ENCODE data around the gene ECE1.

Gene ECE1

DNA sequence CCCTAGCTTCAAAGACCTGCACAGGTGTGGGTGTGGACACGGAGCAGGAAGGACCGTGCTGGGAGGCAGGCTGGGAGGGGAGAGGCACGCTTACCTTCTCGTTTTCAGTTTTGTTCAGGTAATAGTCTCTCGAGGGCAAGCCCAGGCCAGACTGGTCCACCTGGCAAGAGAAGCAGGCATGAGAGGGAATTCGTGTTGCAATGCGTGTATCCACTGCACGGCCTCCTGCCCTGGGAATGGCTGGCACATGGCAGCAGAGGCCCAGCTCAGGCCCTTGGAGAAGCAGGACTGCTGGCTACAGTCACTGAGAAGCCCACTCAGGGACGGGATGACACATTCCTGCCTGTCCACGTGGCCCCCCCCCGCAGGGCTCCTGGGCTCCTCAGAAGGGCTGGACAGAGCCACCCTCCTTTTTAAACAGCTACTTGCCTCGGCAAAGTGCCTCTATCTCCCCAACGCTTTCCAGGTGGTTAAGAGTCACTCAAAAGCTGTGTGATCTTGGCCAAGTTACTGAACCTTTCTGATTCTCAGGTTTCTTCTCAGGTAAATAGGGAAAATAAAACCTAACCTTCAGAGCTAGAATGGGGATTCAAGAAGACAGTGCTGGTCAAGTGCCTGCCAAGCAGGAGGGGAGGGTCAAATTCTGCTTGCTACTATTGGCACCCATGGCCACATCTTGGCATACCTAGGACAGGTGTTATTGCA lies 32.7 kb downstream of the ECE1 start:
- peaks cover 12 to 17% of the 10 kb centered on the region in 2 donors for H3K4me1 ChIP-seq (ENCODE audit: control insufficient read depth in 2 of 2, insufficient read depth in 1 of 2, low read depth in 1 of 2, low read length in 2 of 2)
- H3K27me3 ChIP-seq (ENCODE audit: control insufficient read depth in 3 of 3, insufficient read depth in 3 of 3, low read depth in 1 of 3, low read length in 3 of 3) = no peaks in the 10 kb centered on the region
- peak overlapping the region; percentile 60 for H3K14ac ChIP-seq (ENCODE audit: low read length)
- DNase-seq (ENCODE audit: low spot score) = no peak
- H2AFZ ChIP-seq (ENCODE audit: low read length) = no peak overlapping the region
- H4K8ac ChIP-seq (ENCODE audit: low read depth, low read length) = no peak overlapping the region
- H3K9ac ChIP-seq (ENCODE audit: low read depth, low read length, poor library complexity) = no peak overlapping the region
- no peak overlapping the region for H2BK5ac ChIP-seq (ENCODE audit: low read length)
- H3K4me3 ChIP-seq (ENCODE audit: low read length in 2 of 2) = no peak overlapping the region
- no peak overlapping the region for H2AK5ac ChIP-seq (ENCODE audit: low read depth, low read length)
- no peaks in the 10 kb centered on the region for H3K9me3 ChIP-seq (replicated peaks in 1 of 2; ENCODE audit: control insufficient read depth in 2 of 2, insufficient read depth in 1 of 2, low read depth in 1 of 2, low read length in 2 of 2)
- H3K79me1 ChIP-seq (ENCODE audit: low read depth, low read length) = no peaks in the 10 kb centered on the region
- H3K4ac ChIP-seq (ENCODE audit: low read length) = no peak overlapping the region
- H2BK12ac ChIP-seq (ENCODE audit: low read length) = no peak overlapping the region
- H3K18ac ChIP-seq (ENCODE audit: low read length) = peak overlapping the region; percentile 23
- H2BK120ac ChIP-seq (ENCODE audit: low read depth, low read length) = no peak overlapping the region
- WGBS, 2 donors (ENCODE audit: extremely low coverage in 2 of 2, insufficient read length in 2 of 2, insufficient replicate concordance in 1 of 2) = no CpG with 5 or more reads among the region's 13 CpGs
- peaks cover 3 to 30% of the 10 kb centered on the region in 2 donors for H3K36me3 ChIP-seq (replicated peaks in 1 of 2; ENCODE audit: control insufficient read depth in 2 of 2, insufficient read depth in 2 of 2, low read length in 2 of 2)
- no peak overlapping the region for H3K27ac ChIP-seq (replicated peaks; ENCODE audit: low read length)
- H3K23ac ChIP-seq (ENCODE audit: low read depth, low read length, poor library complexity) = no peak overlapping the region
- H2BK15ac ChIP-seq (ENCODE audit: low read length) = no peak overlapping the region
- H3K4me2 ChIP-seq (ENCODE audit: insufficient read depth, low read length, poor library complexity, severe bottlenecking) = no peak overlapping the region
- no peak overlapping the region for H4K91ac ChIP-seq (ENCODE audit: low read depth, low read length, poor library complexity)

DNA sequence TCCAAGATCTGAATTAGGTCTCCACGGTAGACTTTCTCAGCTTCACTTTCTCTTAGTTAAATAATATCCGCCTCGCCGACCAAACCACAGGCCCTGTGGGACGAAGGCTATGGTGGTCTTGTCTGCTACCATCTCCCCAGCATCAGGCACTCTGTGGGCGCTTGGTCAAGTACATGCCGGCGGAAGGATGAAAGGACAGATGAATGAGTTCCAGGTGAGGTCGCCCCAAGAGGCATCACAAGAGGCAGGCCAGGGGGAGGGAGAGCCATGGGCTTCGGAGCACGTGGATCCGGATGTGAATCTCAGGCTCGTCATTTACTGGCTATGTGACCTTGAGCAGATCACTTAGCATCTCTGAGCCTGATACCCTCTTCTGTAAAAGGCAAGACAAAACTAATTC lies 33.5 kb downstream of the ECE1 start:
- peaks cover 4 to 10% of the 10 kb centered on the region in 2 donors for H3K4me1 ChIP-seq (ENCODE audit: control insufficient read depth in 2 of 2, insufficient read depth in 1 of 2, low read depth in 1 of 2, low read length in 2 of 2)
- no peak overlapping the region for H2BK12ac ChIP-seq (ENCODE audit: low read length)
- H3K9me3 ChIP-seq (replicated peaks in 1 of 2; ENCODE audit: control insufficient read depth in 2 of 2, insufficient read depth in 1 of 2, low read depth in 1 of 2, low read length in 2 of 2) = no peaks in the 10 kb centered on the region
- H2AFZ ChIP-seq (ENCODE audit: low read length) = no peak overlapping the region
- H3K4me3 ChIP-seq (ENCODE audit: low read length in 2 of 2) = no peak overlapping the region
- no peak overlapping the region for H3K27ac ChIP-seq (replicated peaks; ENCODE audit: low read length)
- no peak overlapping the region for H3K18ac ChIP-seq (ENCODE audit: low read length)
- no peak overlapping the region for H3K23ac ChIP-seq (ENCODE audit: low read depth, low read length, poor library complexity)
- DNase-seq (ENCODE audit: low spot score) = no peak
- no peak overlapping the region for H3K14ac ChIP-seq (ENCODE audit: low read length)
- no peak overlapping the region for H3K4me2 ChIP-seq (ENCODE audit: insufficient read depth, low read length, poor library complexity, severe bottlenecking)
- H4K91ac ChIP-seq (ENCODE audit: low read depth, low read length, poor library complexity) = no peak overlapping the region
- H3K79me1 ChIP-seq (ENCODE audit: low read depth, low read length) = no peaks in the 10 kb centered on the region
- no peak overlapping the region for H2BK15ac ChIP-seq (ENCODE audit: low read length)
- WGBS, 2 donors (ENCODE audit: extremely low coverage in 2 of 2, insufficient read length in 2 of 2, insufficient replicate concordance in 1 of 2) = no CpG with 5 or more reads among the region's 13 CpGs
- H3K4ac ChIP-seq (ENCODE audit: low read length) = no peak overlapping the region
- H3K36me3 ChIP-seq (replicated peaks in 1 of 2; ENCODE audit: control insufficient read depth in 2 of 2, insufficient read depth in 2 of 2, low read length in 2 of 2) = peaks cover 3 to 34% of the 10 kb centered on the region in 2 donors
- H2AK5ac ChIP-seq (ENCODE audit: low read depth, low read length) = no peak overlapping the region
- peak overlapping the region; percentile 17 for H3K9ac ChIP-seq (ENCODE audit: low read depth, low read length, poor library complexity)
- no peak overlapping the region for H2BK120ac ChIP-seq (ENCODE audit: low read depth, low read length)
- no peak overlapping the region for H4K8ac ChIP-seq (ENCODE audit: low read depth, low read length)
- no peak overlapping the region for H2BK5ac ChIP-seq (ENCODE audit: low read length)
- no peaks in the 10 kb centered on the region for H3K27me3 ChIP-seq (ENCODE audit: control insufficient read depth in 3 of 3, insufficient read depth in 3 of 3, low read depth in 1 of 3, low read length in 3 of 3)

DNA sequence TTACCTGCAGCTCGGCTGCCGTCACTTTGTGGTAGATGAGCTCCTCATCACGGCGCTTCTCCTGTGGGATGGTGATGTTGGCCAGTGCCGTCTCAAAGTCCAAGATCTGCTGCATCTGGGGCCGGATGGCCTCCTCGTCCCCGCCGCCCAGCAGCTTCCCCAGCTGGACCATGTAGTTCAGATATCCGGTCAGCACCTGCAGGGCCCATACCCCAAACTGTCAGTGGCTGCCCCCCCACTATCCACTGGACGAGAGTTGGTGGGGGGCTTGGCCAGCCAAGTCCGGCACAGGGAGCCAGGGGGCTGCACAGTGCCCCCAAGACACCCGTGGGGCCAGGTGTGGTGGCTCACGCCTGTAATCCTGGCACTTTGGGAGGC lies 34.3 kb downstream of the ECE1 start:
- no peak overlapping the region for H3K4me2 ChIP-seq (ENCODE audit: insufficient read depth, low read length, poor library complexity, severe bottlenecking)
- H2BK120ac ChIP-seq (ENCODE audit: low read depth, low read length) = no peak overlapping the region
- peaks cover 0 to 2% of the 10 kb centered on the region in 2 donors for H3K4me1 ChIP-seq (ENCODE audit: control insufficient read depth in 2 of 2, insufficient read depth in 1 of 2, low read depth in 1 of 2, low read length in 2 of 2)
- no CpG with 5 or more reads among the region's 14 CpGs for WGBS, 2 donors (ENCODE audit: extremely low coverage in 2 of 2, insufficient read length in 2 of 2, insufficient replicate concordance in 1 of 2)
- H4K8ac ChIP-seq (ENCODE audit: low read depth, low read length) = no peak overlapping the region
- H3K9ac ChIP-seq (ENCODE audit: low read depth, low read length, poor library complexity) = no peak overlapping the region
- H2AFZ ChIP-seq (ENCODE audit: low read length) = no peak overlapping the region
- no peak overlapping the region for H2BK15ac ChIP-seq (ENCODE audit: low read length)
- H2AK5ac ChIP-seq (ENCODE audit: low read depth, low read length) = no peak overlapping the region
- no peak overlapping the region for H3K4me3 ChIP-seq (ENCODE audit: low read length in 2 of 2)
- no peaks in the 10 kb centered on the region for H3K79me1 ChIP-seq (ENCODE audit: low read depth, low read length)
- no peak overlapping the region for H3K14ac ChIP-seq (ENCODE audit: low read length)
- no peak overlapping the region for H3K23ac ChIP-seq (ENCODE audit: low read depth, low read length, poor library complexity)
- peaks cover 3 to 39% of the 10 kb centered on the region in 2 donors for H3K36me3 ChIP-seq (replicated peaks in 1 of 2; ENCODE audit: control insufficient read depth in 2 of 2, insufficient read depth in 2 of 2, low read length in 2 of 2)
- no peak overlapping the region for H4K91ac ChIP-seq (ENCODE audit: low read depth, low read length, poor library complexity)
- no peak overlapping the region for H2BK12ac ChIP-seq (ENCODE audit: low read length)
- H2BK5ac ChIP-seq (ENCODE audit: low read length) = no peak overlapping the region
- H3K4ac ChIP-seq (ENCODE audit: low read length) = no peak overlapping the region
- H3K27ac ChIP-seq (replicated peaks; ENCODE audit: low read length) = no peak overlapping the region
- no peak for DNase-seq (ENCODE audit: low spot score)
- no peaks in the 10 kb centered on the region for H3K27me3 ChIP-seq (ENCODE audit: control insufficient read depth in 3 of 3, insufficient read depth in 3 of 3, low read depth in 1 of 3, low read length in 3 of 3)
- no peak overlapping the region for H3K18ac ChIP-seq (ENCODE audit: low read length)
- no peaks in the 10 kb centered on the region for H3K9me3 ChIP-seq (replicated peaks in 1 of 2; ENCODE audit: control insufficient read depth in 2 of 2, insufficient read depth in 1 of 2, low read depth in 1 of 2, low read length in 2 of 2)

DNA sequence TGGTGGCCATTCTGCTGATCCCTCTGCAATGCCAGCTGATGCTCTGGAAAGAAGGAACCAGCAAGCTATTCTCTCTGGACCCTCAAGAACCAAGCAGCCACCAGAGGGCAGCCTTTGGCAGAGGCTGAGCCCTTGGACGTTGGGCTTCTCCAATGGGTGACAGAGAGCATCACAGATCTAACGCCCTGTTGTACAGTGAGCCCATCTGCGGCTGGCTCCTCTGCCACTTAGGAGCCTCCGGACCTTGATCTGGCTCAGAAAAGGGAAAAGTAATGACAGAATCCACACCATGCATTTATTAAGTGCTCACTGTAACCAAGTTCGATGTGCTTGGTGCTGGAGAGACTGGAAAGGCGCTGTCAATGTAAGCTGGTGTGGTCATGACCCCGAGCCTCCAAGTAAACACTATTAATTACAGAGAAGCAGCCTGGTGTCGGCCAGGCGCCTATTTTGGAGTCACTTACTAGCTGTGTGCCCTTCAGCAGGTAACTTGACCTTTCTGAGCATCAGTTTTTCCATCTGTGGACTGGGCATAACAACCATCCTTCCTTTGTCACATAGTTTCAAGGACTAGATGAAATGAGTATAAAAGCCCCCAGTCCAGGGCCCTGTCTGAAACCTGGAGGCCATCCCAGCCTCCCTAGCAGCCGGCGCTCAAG lies 34.9 kb downstream of the ECE1 start:
- H3K4ac ChIP-seq (ENCODE audit: low read length) = no peak overlapping the region

More for the DNA sequence above, 34.9 kb downstream of the ECE1 start:
- no peak overlapping the region for H3K4me3 ChIP-seq (ENCODE audit: low read length in 2 of 2)
- WGBS, 2 donors (ENCODE audit: extremely low coverage in 2 of 2, insufficient read length in 2 of 2, insufficient replicate concordance in 1 of 2) = no CpG with 5 or more reads among the region's 11 CpGs
- H2BK5ac ChIP-seq (ENCODE audit: low read length) = no peak overlapping the region
- no peaks in the 10 kb centered on the region for H3K79me1 ChIP-seq (ENCODE audit: low read depth, low read length)
- H3K27me3 ChIP-seq (ENCODE audit: control insufficient read depth in 3 of 3, insufficient read depth in 3 of 3, low read depth in 1 of 3, low read length in 3 of 3) = no peaks in the 10 kb centered on the region
- H3K18ac ChIP-seq (ENCODE audit: low read length) = no peak overlapping the region
- H3K36me3 ChIP-seq (replicated peaks in 1 of 2; ENCODE audit: control insufficient read depth in 2 of 2, insufficient read depth in 2 of 2, low read length in 2 of 2) = peaks cover 3 to 40% of the 10 kb centered on the region in 2 donors
- H4K8ac ChIP-seq (ENCODE audit: low read depth, low read length) = no peak overlapping the region
- no peak overlapping the region for H2BK15ac ChIP-seq (ENCODE audit: low read length)
- H3K4me1 ChIP-seq (ENCODE audit: control insufficient read depth in 2 of 2, insufficient read depth in 1 of 2, low read depth in 1 of 2, low read length in 2 of 2) = no peaks in the 10 kb centered on the region
- no peak overlapping the region for H2AFZ ChIP-seq (ENCODE audit: low read length)
- H2AK5ac ChIP-seq (ENCODE audit: low read depth, low read length) = no peak overlapping the region
- H3K9me3 ChIP-seq (replicated peaks in 1 of 2; ENCODE audit: control insufficient read depth in 2 of 2, insufficient read depth in 1 of 2, low read depth in 1 of 2, low read length in 2 of 2) = no peaks in the 10 kb centered on the region
- no peak overlapping the region for H3K27ac ChIP-seq (replicated peaks; ENCODE audit: low read length)
- H3K14ac ChIP-seq (ENCODE audit: low read length) = no peak overlapping the region
- H3K4me2 ChIP-seq (ENCODE audit: insufficient read depth, low read length, poor library complexity, severe bottlenecking) = no peak overlapping the region
- H3K23ac ChIP-seq (ENCODE audit: low read depth, low read length, poor library complexity) = no peak overlapping the region
- no peak overlapping the region for H4K91ac ChIP-seq (ENCODE audit: low read depth, low read length, poor library complexity)
- peak; percentile 76 for DNase-seq (ENCODE audit: low spot score)
- no peak overlapping the region for H2BK120ac ChIP-seq (ENCODE audit: low read depth, low read length)
- no peak overlapping the region for H2BK12ac ChIP-seq (ENCODE audit: low read length)
- no peak overlapping the region for H3K9ac ChIP-seq (ENCODE audit: low read depth, low read length, poor library complexity)

All from neuronal stem cell (in vitro differentiated cells).